ENCODE measurements around the gene KRT31.
A peak's percentile ranks its signal among the peaks of the same experiment; 100 is the strongest.

The KRT31 gene

DNA sequence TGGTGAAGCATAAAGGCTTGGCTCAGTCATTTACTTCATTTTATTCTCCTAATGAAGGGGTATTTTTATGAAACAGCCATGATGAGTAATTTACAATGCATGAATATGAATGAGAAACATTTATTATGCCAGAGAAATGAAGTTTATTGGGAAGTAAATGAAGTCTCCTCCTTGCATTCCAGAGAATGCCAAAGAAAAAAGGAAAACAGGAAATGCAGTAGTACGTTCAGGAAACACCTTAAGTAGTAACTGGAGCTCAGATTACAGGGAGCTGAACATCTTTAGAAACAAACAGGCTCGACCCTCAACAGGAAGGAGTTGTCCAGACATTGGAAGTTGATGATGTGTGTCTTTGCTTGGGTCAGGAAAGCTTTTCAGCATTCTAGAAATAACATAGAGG lies 19.9 kb downstream of the KRT31 start:
- Histone ChIP-seq H3K27ac (ENCODE audit: poor library complexity, severe bottlenecking) (peak overlapping the region; percentile 81), H3K27me3 (ENCODE audit: insufficient read depth, poor library complexity, severe bottlenecking) (no peaks in the 10 kb centered on the region), H3K4me1 (ENCODE audit: insufficient read depth, poor library complexity, severe bottlenecking) (peaks cover 24% of the 10 kb centered on the region), H3K9me3 (ENCODE audit: severe bottlenecking) (no peaks in the 10 kb centered on the region), H3K36me3 (ENCODE audit: low read depth) (no peaks in the 10 kb centered on the region), H3K4me3 (ENCODE audit: severe bottlenecking) (no peak overlapping the region)
- no peak for DNase-seq (ENCODE audit: low spot score)
- no peak for TF ChIP-seq CTCF (IDR thresholded peaks at IDR 0.05; ENCODE audit: poor library complexity, severe bottlenecking)
- ATAC-seq (ENCODE audit: low read depth): 0 out of 3 replicates have a peak, but pooled peaks have one; percentile 23

- DNase-seq (ENCODE audit: low spot score) (no peak), ATAC-seq (ENCODE audit: low read depth) (no peak)
- Histone ChIP-seq H3K36me3 (ENCODE audit: low read depth) (no peaks in the 10 kb centered on the region), H3K27ac (ENCODE audit: poor library complexity, severe bottlenecking) (no peak within 1 kb of the TSS), H3K9me3 (ENCODE audit: severe bottlenecking) (no peaks in the 10 kb centered on the region), H3K4me1 (ENCODE audit: insufficient read depth, poor library complexity, severe bottlenecking) (peaks cover 15% of the 10 kb centered on the region), H3K27me3 (ENCODE audit: insufficient read depth, poor library complexity, severe bottlenecking) (no peaks in the 10 kb centered on the region), H3K4me3 (ENCODE audit: severe bottlenecking) (no peak within 1 kb of the TSS)
- no peak for TF ChIP-seq CTCF (IDR thresholded peaks at IDR 0.05; ENCODE audit: poor library complexity, severe bottlenecking)
Measured at GRCh38 chr17:41369713-41370112, 27.7 kb downstream of the KRT31 start, which contains the start of gene KRT33B. Gene KRT33B (minus strand): TSS chr17:41369813. CDS start chr17:41369750, 63 bp downstream.

- no peaks in the 10 kb centered on the region for H3K36me3 ChIP-seq (ENCODE audit: low read depth)
- no peak overlapping the region for H3K4me3 ChIP-seq (ENCODE audit: severe bottlenecking)
- no peak for DNase-seq (ENCODE audit: low spot score)
- ATAC-seq (ENCODE audit: low read depth): no peak
- no peak for TF ChIP-seq CTCF (IDR thresholded peaks at IDR 0.05; ENCODE audit: poor library complexity, severe bottlenecking)
- no peaks in the 10 kb centered on the region for H3K27me3 ChIP-seq (ENCODE audit: insufficient read depth, poor library complexity, severe bottlenecking)
- H3K9me3 ChIP-seq (ENCODE audit: severe bottlenecking): no peaks in the 10 kb centered on the region
- H3K4me1 ChIP-seq (ENCODE audit: insufficient read depth, poor library complexity, severe bottlenecking): peaks cover 15% of the 10 kb centered on the region
- no peak overlapping the region for H3K27ac ChIP-seq (ENCODE audit: poor library complexity, severe bottlenecking)
Measured at GRCh38 chr17:41369023-41369422, 28.4 kb downstream of the KRT31 start.

GRCh38 chr17:41367426-41368075 lies 29.9 kb downstream of the KRT31 start:
- Histone ChIP-seq H3K9me3 (ENCODE audit: severe bottlenecking) (no peaks in the 10 kb centered on the region), H3K27ac (ENCODE audit: poor library complexity, severe bottlenecking) (peak overlapping the region; percentile 51), H3K4me1 (ENCODE audit: insufficient read depth, poor library complexity, severe bottlenecking) (peaks cover 15% of the 10 kb centered on the region), H3K27me3 (ENCODE audit: insufficient read depth, poor library complexity, severe bottlenecking) (no peaks in the 10 kb centered on the region), H3K36me3 (ENCODE audit: low read depth) (no peaks in the 10 kb centered on the region), H3K4me3 (ENCODE audit: severe bottlenecking) (no peak overlapping the region)
- DNase-seq (ENCODE audit: low spot score) (no peak), ATAC-seq (ENCODE audit: low read depth) (peak; percentile 84)
- no peak for TF ChIP-seq CTCF (IDR thresholded peaks at IDR 0.05; ENCODE audit: poor library complexity, severe bottlenecking)

- no peak for TF ChIP-seq CTCF (IDR thresholded peaks at IDR 0.05; ENCODE audit: poor library complexity, severe bottlenecking)
- no peaks in the 10 kb centered on the region for H3K27me3 ChIP-seq (ENCODE audit: insufficient read depth, poor library complexity, severe bottlenecking)
- no peaks in the 10 kb centered on the region for H3K36me3 ChIP-seq (ENCODE audit: low read depth)
Measured at GRCh38 chr17:41366070-41366469, 31.3 kb downstream of the KRT31 start.

More at GRCh38 chr17:41366070-41366469, 31.3 kb downstream of the KRT31 start:
- DNase-seq (ENCODE audit: low spot score): no peak
- Histone ChIP-seq H3K27ac (ENCODE audit: poor library complexity, severe bottlenecking) (no peak overlapping the region), H3K4me3 (ENCODE audit: severe bottlenecking) (no peak overlapping the region), H3K4me1 (ENCODE audit: insufficient read depth, poor library complexity, severe bottlenecking) (peaks cover 15% of the 10 kb centered on the region), H3K9me3 (ENCODE audit: severe bottlenecking) (no peaks in the 10 kb centered on the region)
- no peak for ATAC-seq (ENCODE audit: low read depth)

Data from RWPE2 (cell line).